IPS-18c (cell line): ENCODE results near the gene PAGR1.

Source experiments
- H3K4me3 ChIP-seq: 2 replicates; pipeline ENCODE4 v1.7.0; 2013; ENCODE audit warnings: low read depth, mild to moderate bottlenecking, low read length, moderate library complexity; ENCODE audit not compliant: insufficient read depth
- H3K9me3 ChIP-seq: one replicate; pipeline ENCODE4 v1.6.1; 2013; ENCODE audit warnings: mild to moderate bottlenecking, low read length, moderate library complexity; ENCODE audit not compliant: control insufficient read depth, insufficient read depth

PAGR1 gene

GRCh38 chr16:29844575-29845331, 28.8 kb downstream of the PAGR1 start:
- peaks cover 2% of the 10 kb centered on the region for H3K9me3 ChIP-seq
- H3K4me3 ChIP-seq = no peak overlapping the region

GRCh38 chr16:29845656-29846055, 29.7 kb downstream of the PAGR1 start:
- Histone ChIP-seq H3K4me3 (no peak overlapping the region), H3K9me3 (peaks cover 2% of the 10 kb centered on the region)

GRCh38 chr16:29848420-29849297, 32.7 kb downstream of the PAGR1 start:
- H3K4me3 ChIP-seq = no peak overlapping the region
- peaks cover 2% of the 10 kb centered on the region for H3K9me3 ChIP-seq

- Histone ChIP-seq H3K9me3 (peaks cover 2% of the 10 kb centered on the region), H3K4me3 (no peak overlapping the region)
Observed at GRCh38 chr16:29849505-29849904, 33.6 kb downstream of the PAGR1 start.

GRCh38 chr16:29850998-29851397, 35.0 kb downstream of the PAGR1 start:
- no peak overlapping the region for H3K4me3 ChIP-seq
- H3K9me3 ChIP-seq = no peaks in the 10 kb centered on the region

- Histone ChIP-seq H3K4me3 (no peak overlapping the region), H3K9me3 (no peaks in the 10 kb centered on the region)
Observed at GRCh38 chr16:29852654-29853053, 36.7 kb downstream of the PAGR1 start.

- Histone ChIP-seq H3K9me3 (no peaks in the 10 kb centered on the region), H3K4me3 (no peak overlapping the region)
Observed at GRCh38 chr16:29854520-29855100, 38.7 kb downstream of the PAGR1 start.

GRCh38 chr16:29857133-29857760, 41.3 kb downstream of the PAGR1 start:
- Histone ChIP-seq H3K4me3 (no peak overlapping the region), H3K9me3 (no peaks in the 10 kb centered on the region)

GRCh38 chr16:29858149-29858849, 42.3 kb downstream of the PAGR1 start:
- no peak overlapping the region for H3K4me3 ChIP-seq
- no peaks in the 10 kb centered on the region for H3K9me3 ChIP-seq

GRCh38 chr16:29858974-29859373, 43.0 kb downstream of the PAGR1 start:
- Histone ChIP-seq H3K9me3 (no peaks in the 10 kb centered on the region), H3K4me3 (no peak overlapping the region)

GRCh38 chr16:29860218-29860617, 44.3 kb downstream of the PAGR1 start:
- Histone ChIP-seq H3K9me3 (no peaks in the 10 kb centered on the region), H3K4me3 (no peak overlapping the region)

GRCh38 chr16:29862383-29862883, 46.5 kb downstream of the PAGR1 start:
- Histone ChIP-seq H3K4me3 (peak overlapping the region; percentile 88), H3K9me3 (no peaks in the 10 kb centered on the region)

GRCh38 chr16:29862884-29863668, 47.1 kb downstream of the PAGR1 start, which contains the start of gene CDIPT:
Gene CDIPT, minus strand, starts transcription at chr16:29863226. Its CDS starts 369 bp downstream, at chr16:29862857.
- H3K9me3 ChIP-seq = no peaks in the 10 kb centered on the region
- H3K4me3 ChIP-seq = peak within 1 kb of the TSS; percentile 88

GRCh38 chr16:29863669-29863984, 47.7 kb downstream of the PAGR1 start:
- no peaks in the 10 kb centered on the region for H3K9me3 ChIP-seq
- no peak overlapping the region; the same call in 1 of the 2 replicates for H3K4me3 ChIP-seq

GRCh38 chr16:29864205-29864604, 48.3 kb downstream of the PAGR1 start:
- Histone ChIP-seq H3K4me3 (no peak overlapping the region), H3K9me3 (no peaks in the 10 kb centered on the region)

- Histone ChIP-seq H3K9me3 (no peaks in the 10 kb centered on the region), H3K4me3 (no peak overlapping the region)
Observed at GRCh38 chr16:29868396-29869009, 52.6 kb downstream of the PAGR1 start.
